Naive thymus-derived CD4-positive, alpha-beta T cell (primary cell): ENCODE data around the gene ELAPOR1. TPM values are rescaled to one million over a fixed set of nuclear protein-coding genes. Genes with fewer than 3 reads are reported as not detected.
A peak's percentile ranks its signal among the peaks of the same experiment; 100 is the strongest.

ENCODE experiments used
- ATAC-seq: fragments of 150-1000 bp; cut with Tn5 transposase; 2 replicates; pipeline ENCODE4 v1.10.0; 2021; ENCODE audit warnings: mild to moderate bottlenecking, moderate library complexity
- CTCF ChIA-PET: fragments of 350-600 bp; sonication (Branson Sonifier 250); formaldehyde crosslinking; loops from one replicate; lab custom pipeline; 2021; ENCODE audit warnings: antibody characterized with exemption; lab: Charles Lee
- POLR2A ChIA-PET: fragments of 350-600 bp; sonication (Branson Sonifier 250); formaldehyde crosslinking; loops from one replicate; lab custom pipeline; 2021; ENCODE audit warnings: antibody characterized with exemption, inconsistent platforms; lab: Charles Lee
- DNase-seq, 9 donors: peaks; one replicate each; pipeline versions ENCODE4 v3.0.0 to v3.0.0-alpha.2; 2020 to 2022; ENCODE audit warnings: mixed read lengths in 1 of 9
- H3K27ac ChIP-seq: one replicate; pipeline ENCODE4 v1.7.0; 2013; ENCODE audit warnings: mild to moderate bottlenecking, low read depth, low read length, moderate library complexity
- H3K27me3 ChIP-seq, 2 donors: one replicate each; pipeline ENCODE4 v1.7.0; 2013; ENCODE audit warnings: low read length in 2 of 2, mild to moderate bottlenecking in 2 of 2, moderate library complexity in 2 of 2; ENCODE audit not compliant: control insufficient read depth in 2 of 2, insufficient read depth in 2 of 2
- H3K36me3 ChIP-seq, 3 experiments: 1 replicate in 2 of 3; 2 replicates in 1 of 3; pipeline ENCODE4 v1.7.0; 2013; ENCODE audit warnings: low read length in 3 of 3, mild to moderate bottlenecking in 3 of 3, moderate library complexity in 1 of 3; ENCODE audit not compliant: insufficient read depth in 3 of 3, control insufficient read depth in 2 of 3
- H3K4me1 ChIP-seq, 2 donors: one replicate each; pipeline ENCODE4 v1.7.0; 2013; ENCODE audit warnings: low read length in 2 of 2, mild to moderate bottlenecking in 2 of 2, moderate library complexity in 1 of 2; ENCODE audit not compliant: control insufficient read depth in 2 of 2, insufficient read depth in 2 of 2
- H3K4me3 ChIP-seq: 2 replicates; pipeline ENCODE4 v1.7.0; 2013; ENCODE audit warnings: mild to moderate bottlenecking, low read length
- H3K9me3 ChIP-seq, 3 experiments: 1 replicate in 2 of 3; 2 replicates in 1 of 3; pipeline ENCODE4 v1.7.0; 2013; ENCODE audit warnings: low read length in 3 of 3; ENCODE audit not compliant: control insufficient read depth in 2 of 3
- H3K27ac Mint-ChIP-seq, 9 donors: one replicate each; pipeline ENCODE4 v1.8.0; 2020 to 2022; ENCODE audit warnings: mixed read lengths in 9 of 9, mild to moderate bottlenecking in 8 of 9, moderate library complexity in 5 of 9, inconsistent platforms in 2 of 9
- H3K27me3 Mint-ChIP-seq, 5 donors: one replicate each; pipeline ENCODE4 v1.8.0; 2021 to 2022; ENCODE audit warnings: mixed read lengths in 5 of 5, mild to moderate bottlenecking in 1 of 5
- H3K36me3 Mint-ChIP-seq, 5 donors: one replicate each; pipeline ENCODE4 v1.8.0; 2020 to 2022; ENCODE audit warnings: mixed read lengths in 5 of 5, mild to moderate bottlenecking in 3 of 5, inconsistent platforms in 1 of 5
- H3K4me1 Mint-ChIP-seq, 7 donors: one replicate each; pipeline ENCODE4 v1.8.0; 2020 to 2022; ENCODE audit warnings: mixed read lengths in 7 of 7, mild to moderate bottlenecking in 3 of 7, inconsistent platforms in 1 of 7
- H3K4me3 Mint-ChIP-seq, 10 donors: one replicate each; pipeline ENCODE4 v1.8.0; 2020 to 2022; ENCODE audit warnings: mild to moderate bottlenecking in 10 of 10, mixed read lengths in 10 of 10, moderate library complexity in 6 of 10, inconsistent platforms in 2 of 10
- H3K9me3 Mint-ChIP-seq, 11 donors: one replicate each; pipeline ENCODE4 v1.8.0; 2020 to 2022; ENCODE audit warnings: mixed read lengths in 11 of 11, mild to moderate bottlenecking in 4 of 11, inconsistent platforms in 1 of 11, moderate library complexity in 1 of 11
- intact Hi-C, 2 donors: fragments of 100-400 bp; cut with micrococcal nuclease; formaldehyde crosslinking; loops; one replicate each; pipeline ENCODE4 v1.15.1; 2023
- polyA plus RNA-seq, 2 donors: library from polyadenylated mRNA; unstranded; fragments of 300-500 nt; fragmentation: Illumina TruSeq; gene quantifications; one replicate each; pipeline ENCODE4 v1.2.3, GENCODE V29; 2021
- total RNA-seq, 6 experiments: library from RNA in 5 of 6; stranded (reverse) in 5 of 6; gene quantifications; 1 replicate in 5 of 6; 2 replicates in 1 of 6; pipeline ENCODE4 v1.2.3 and lab custom pipeline; 2021 to 2026

The ELAPOR1 gene
- total and polyA plus RNA-seq, 7 experiments from 2014 or later = 4.4 to 12.3 (median 7.1) TPM

- ATAC-seq (no peak), DNase-seq (no peak)
- Histone ChIP-seq H3K4me1 (no peaks in the 10 kb centered on the region), H3K27ac (no peak overlapping the region), H3K4me3 (no peak overlapping the region), H3K27me3 (no peaks in the 10 kb centered on the region), H3K9me3 (no peaks in the 10 kb centered on the region), H3K36me3 (no peaks in the 10 kb centered on the region)
- H3K4me3 Mint-ChIP-seq = no peak overlapping the region
- H3K27ac Mint-ChIP-seq = no peak overlapping the region
- intact Hi-C loops = no loop called here
- no peaks in the 10 kb centered on the region for H3K9me3 Mint-ChIP-seq
- no peaks in the 10 kb centered on the region for H3K27me3 Mint-ChIP-seq
- CTCF ChIA-PET = no interaction called here
- H3K36me3 Mint-ChIP-seq = no peaks in the 10 kb centered on the region
- POLR2A ChIA-PET = no interaction called here
- no peaks in the 10 kb centered on the region for H3K4me1 Mint-ChIP-seq
Observed at GRCh38 chr1:109149874-109150601, 36.1 kb downstream of the ELAPOR1 start.

- DNase-seq = no peak
- H3K9me3 ChIP-seq = no peaks in the 10 kb centered on the region
- ATAC-seq = no peak
- Mint-ChIP-seq H3K4me3 (no peak overlapping the region), H3K27me3 (no peaks in the 10 kb centered on the region), H3K9me3 (no peaks in the 10 kb centered on the region), H3K4me1 (no peaks in the 10 kb centered on the region), H3K36me3 (no peaks in the 10 kb centered on the region), H3K27ac (no peak overlapping the region)
- intact Hi-C loops = no loop called here
- no peaks in the 10 kb centered on the region for H3K36me3 ChIP-seq
- ChIA-PET CTCF (interaction anchor here (0.5 to 0.6 kb wide), 2 partner anchors 38 to 111 kb away, joined by 3 to 5 read pairs; no protein-coding TSS in a partner anchor), POLR2A (no interaction called here)
- no peaks in the 10 kb centered on the region for H3K27me3 ChIP-seq
- no peaks in the 10 kb centered on the region for H3K4me1 ChIP-seq
- no peak overlapping the region for H3K4me3 ChIP-seq
- H3K27ac ChIP-seq = no peak overlapping the region
Observed at GRCh38 chr1:109151146-109151990, 37.5 kb downstream of the ELAPOR1 start.

GRCh38 chr1:109152196-109152595 is 38.3 kb downstream of the ELAPOR1 start:
- Mint-ChIP-seq H3K36me3 (no peaks in the 10 kb centered on the region), H3K4me1 (no peaks in the 10 kb centered on the region), H3K9me3 (no peaks in the 10 kb centered on the region), H3K27ac (no peak overlapping the region), H3K4me3 (no peak overlapping the region), H3K27me3 (no peaks in the 10 kb centered on the region)
- ATAC-seq = no peak
- no peak for DNase-seq
- Histone ChIP-seq H3K9me3 (no peaks in the 10 kb centered on the region), H3K4me1 (no peaks in the 10 kb centered on the region), H3K27me3 (no peaks in the 10 kb centered on the region), H3K27ac (no peak overlapping the region), H3K4me3 (no peak overlapping the region), H3K36me3 (no peaks in the 10 kb centered on the region)
- intact Hi-C loops = no loop called here
- POLR2A ChIA-PET = no interaction called here
- CTCF ChIA-PET = interaction anchor here (0.5 kb wide), 1 partner anchor 112 kb away, joined by 5 read pairs; no protein-coding TSS in a partner anchor

- Mint-ChIP-seq H3K4me3 (no peak overlapping the region), H3K27ac (no peak overlapping the region), H3K27me3 (no peaks in the 10 kb centered on the region), H3K9me3 (no peaks in the 10 kb centered on the region), H3K4me1 (peaks cover 3 to 12% (median 6%) of the 10 kb centered on the region in 7 donors), H3K36me3 (peaks cover 0 to 10% (median 0%) of the 10 kb centered on the region in 5 donors)
- Histone ChIP-seq H3K36me3 (no peaks in the 10 kb centered on the region), H3K27ac (no peak overlapping the region), H3K4me1 (peaks cover 0 to 5% of the 10 kb centered on the region in 2 donors), H3K9me3 (no peaks in the 10 kb centered on the region), H3K27me3 (no peaks in the 10 kb centered on the region), H3K4me3 (no peak overlapping the region)
- DNase-seq (no peak), ATAC-seq (no peak)
- CTCF ChIA-PET = no interaction called here
- intact Hi-C loops = no loop called here
- POLR2A ChIA-PET = no interaction called here
Observed at GRCh38 chr1:109156916-109157385, 43.0 kb downstream of the ELAPOR1 start.

GRCh38 chr1:109158433-109158832 is 44.5 kb downstream of the ELAPOR1 start:
- ChIA-PET POLR2A (no interaction called here), CTCF (no interaction called here)
- DNase-seq (no peak), ATAC-seq (no peak)
- H3K9me3 Mint-ChIP-seq = no peaks in the 10 kb centered on the region
- no peaks in the 10 kb centered on the region for H3K27me3 ChIP-seq
- H3K9me3 ChIP-seq = no peaks in the 10 kb centered on the region
- H3K36me3 Mint-ChIP-seq = peaks cover 0 to 10% (median 4%) of the 10 kb centered on the region in 5 donors
- intact Hi-C loops = no loop called here
- H3K4me3 ChIP-seq = no peak overlapping the region
- no peak overlapping the region for H3K27ac Mint-ChIP-seq
- H3K4me1 Mint-ChIP-seq = peaks cover 9 to 20% (median 17%) of the 10 kb centered on the region in 7 donors
- no peaks in the 10 kb centered on the region for H3K27me3 Mint-ChIP-seq
- H3K36me3 ChIP-seq = no peaks in the 10 kb centered on the region
- peaks cover 0 to 14% of the 10 kb centered on the region in 2 donors for H3K4me1 ChIP-seq
- H3K4me3 Mint-ChIP-seq = no peak overlapping the region
- H3K27ac ChIP-seq = no peak overlapping the region

GRCh38 chr1:109159326-109159725 is 45.4 kb downstream of the ELAPOR1 start:
- Mint-ChIP-seq H3K27ac (peak overlapping the region in 1 of 9 donors; percentile 36), H3K4me1 (peaks cover 9 to 24% (median 18%) of the 10 kb centered on the region in 7 donors), H3K36me3 (peaks cover 0 to 10% (median 4%) of the 10 kb centered on the region in 5 donors), H3K9me3 (no peaks in the 10 kb centered on the region), H3K4me3 (no peak overlapping the region), H3K27me3 (no peaks in the 10 kb centered on the region)
- ChIA-PET CTCF (no interaction called here), POLR2A (no interaction called here)
- no peak for ATAC-seq
- Histone ChIP-seq H3K4me1 (peaks cover 0 to 14% of the 10 kb centered on the region in 2 donors), H3K27ac (no peak overlapping the region), H3K4me3 (no peak overlapping the region), H3K27me3 (no peaks in the 10 kb centered on the region), H3K36me3 (no peaks in the 10 kb centered on the region), H3K9me3 (no peaks in the 10 kb centered on the region)
- DNase-seq = no peak
- intact Hi-C loops = no loop called here
